GM04504 (cell line): ENCODE data around the gene CLK1.

ENCODE experiments used
- DNase-seq: peaks from one replicate; pipeline ENCODE4 v3.0.0-alpha.2; 2012; ENCODE audit warnings: low read depth

Gene CLK1

DNA sequence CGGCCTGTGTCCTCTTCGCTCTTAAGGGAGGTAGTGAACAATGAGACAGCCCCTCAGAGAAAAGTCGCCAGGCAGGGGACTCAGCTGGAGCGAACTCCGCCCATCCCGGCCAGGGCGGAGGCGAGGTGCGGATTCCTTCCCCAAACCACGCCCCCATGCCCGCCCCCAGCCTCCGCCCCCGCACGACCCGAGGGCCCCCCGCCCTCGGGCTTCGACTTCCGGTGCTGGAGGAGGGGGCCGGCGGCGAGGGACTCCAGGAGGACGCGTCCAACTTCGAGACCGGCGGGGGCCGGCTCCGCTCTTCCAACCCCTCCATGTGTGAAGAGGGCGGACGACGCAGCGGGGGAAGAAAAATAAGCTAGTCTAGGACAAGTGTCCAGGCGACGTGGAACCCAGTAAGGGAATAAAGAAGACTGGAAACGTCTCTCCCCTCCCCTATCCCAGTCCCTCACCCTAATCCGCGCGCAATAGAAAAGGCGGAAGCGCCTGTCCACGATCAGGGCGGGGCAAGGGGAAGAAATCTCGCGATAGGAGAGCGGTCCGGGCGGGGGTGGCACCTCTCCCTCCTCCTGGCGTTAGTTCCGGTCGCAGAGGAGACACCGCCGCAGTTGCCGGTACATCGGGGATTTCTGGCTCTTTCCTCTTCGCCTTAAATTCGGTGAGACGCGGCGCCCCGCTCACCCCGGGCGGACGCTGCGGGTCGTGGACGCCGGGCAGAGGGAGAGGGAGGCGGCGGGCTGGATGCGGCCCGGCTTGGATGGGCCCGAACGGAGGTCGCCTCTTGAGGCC is 52.9 kb downstream of the CLK1 start, which contains the start of gene BZW1:
Gene BZW1 (plus strand): TSS at position 578 of the 789 bp plus-strand sequence. CDS start 1,308 bp downstream, outside the sequence.
- peak; percentile 96 for DNase-seq

DNA sequence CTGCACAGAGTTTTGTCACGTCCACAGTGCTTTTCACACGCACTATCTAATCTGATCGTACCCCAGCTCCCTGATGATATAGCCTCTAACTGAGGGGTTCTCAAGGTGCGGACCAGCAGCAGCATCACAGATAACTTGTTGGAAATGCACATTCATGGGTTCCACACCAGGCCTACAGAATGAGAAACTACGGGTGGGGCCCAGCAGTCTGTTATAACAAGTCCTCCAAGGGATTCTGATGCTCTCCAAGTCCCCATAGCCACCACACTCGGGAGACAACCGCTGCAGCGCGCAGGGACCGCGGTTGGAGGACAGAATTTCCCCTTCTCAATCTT is 53.5 kb downstream of the CLK1 start:
- DNase-seq, result no peak

DNA sequence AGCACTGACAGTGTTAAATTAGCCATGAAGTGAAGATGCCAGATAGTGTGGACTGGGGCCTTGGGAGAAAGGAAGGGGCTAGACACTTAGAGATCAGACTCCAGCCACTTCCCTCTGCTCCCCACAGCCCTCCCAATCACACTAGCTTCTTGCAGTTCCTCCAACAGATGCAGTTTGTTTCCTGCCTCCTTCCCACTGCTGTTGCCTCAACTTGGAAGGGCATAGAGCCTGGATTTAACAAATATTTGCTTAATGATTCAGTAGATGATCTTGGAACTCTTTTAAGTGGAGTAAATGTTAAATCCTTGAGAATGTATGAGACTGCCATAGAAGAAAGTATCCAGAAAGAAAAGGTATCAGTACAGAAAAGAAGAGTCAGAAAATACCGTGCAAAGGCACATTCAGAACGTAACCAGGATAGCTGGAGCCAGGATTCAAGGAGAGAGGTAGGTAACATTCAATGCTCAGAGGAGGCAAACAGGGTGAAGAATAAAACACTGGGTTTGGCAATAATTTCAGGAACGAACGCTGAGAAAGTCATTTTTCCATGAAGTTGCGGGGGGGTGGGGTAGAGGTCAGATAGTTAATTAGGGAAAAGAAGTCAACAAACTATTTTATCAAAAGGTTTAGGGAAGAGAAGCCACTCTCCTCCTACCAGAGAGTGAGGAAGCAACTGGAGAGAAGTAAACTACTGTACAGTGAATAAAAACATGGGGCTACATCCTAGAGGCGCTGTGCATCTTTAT is 54.0 kb downstream of the CLK1 start:
- DNase-seq, result peak; percentile 62

DNA sequence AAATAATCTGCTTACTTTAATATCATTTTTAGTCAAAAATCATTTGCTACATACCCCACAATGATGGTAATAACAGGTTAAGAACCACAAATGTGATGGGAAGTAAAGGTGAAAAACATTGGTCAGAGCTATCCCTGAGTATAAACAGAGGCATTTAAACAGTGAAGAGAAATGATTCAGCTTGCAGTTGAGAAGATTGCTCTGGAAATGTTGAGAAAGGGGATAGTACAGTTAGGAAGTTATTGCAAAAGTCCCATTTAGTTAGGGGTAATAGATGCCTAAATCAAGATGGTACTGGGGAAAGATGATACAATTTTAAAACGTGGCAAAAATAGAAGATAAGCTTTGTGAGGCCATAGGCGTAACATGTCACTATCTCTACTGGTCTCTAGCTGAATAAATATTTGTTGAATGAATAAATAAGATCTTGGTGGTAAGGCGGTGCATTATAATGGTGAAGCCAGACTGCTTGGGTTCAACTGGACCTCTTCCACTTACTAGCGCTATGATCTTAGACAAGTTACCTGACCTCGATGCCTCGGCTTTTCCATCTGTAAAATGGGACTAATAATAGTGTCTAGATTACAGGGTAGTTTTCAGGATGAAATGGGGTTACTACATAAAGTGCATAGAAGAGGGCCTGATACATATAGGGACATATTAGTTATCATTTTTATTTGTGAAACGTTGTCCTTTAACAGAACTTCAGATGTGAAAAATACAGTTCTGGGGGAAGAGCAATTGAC is 54.8 kb downstream of the CLK1 start:
- DNase-seq, result no peak
